GM21367 (cell line): ENCODE measurements around the gene ADGRB2.

Source experiments
- ATAC-seq: cut with Tn5 transposase; IDR thresholded peaks from one replicate; pipeline ENCODE4 v1.9.1; 2021; ENCODE audit not compliant: unreplicated experiment

The ADGRB2 gene

DNA sequence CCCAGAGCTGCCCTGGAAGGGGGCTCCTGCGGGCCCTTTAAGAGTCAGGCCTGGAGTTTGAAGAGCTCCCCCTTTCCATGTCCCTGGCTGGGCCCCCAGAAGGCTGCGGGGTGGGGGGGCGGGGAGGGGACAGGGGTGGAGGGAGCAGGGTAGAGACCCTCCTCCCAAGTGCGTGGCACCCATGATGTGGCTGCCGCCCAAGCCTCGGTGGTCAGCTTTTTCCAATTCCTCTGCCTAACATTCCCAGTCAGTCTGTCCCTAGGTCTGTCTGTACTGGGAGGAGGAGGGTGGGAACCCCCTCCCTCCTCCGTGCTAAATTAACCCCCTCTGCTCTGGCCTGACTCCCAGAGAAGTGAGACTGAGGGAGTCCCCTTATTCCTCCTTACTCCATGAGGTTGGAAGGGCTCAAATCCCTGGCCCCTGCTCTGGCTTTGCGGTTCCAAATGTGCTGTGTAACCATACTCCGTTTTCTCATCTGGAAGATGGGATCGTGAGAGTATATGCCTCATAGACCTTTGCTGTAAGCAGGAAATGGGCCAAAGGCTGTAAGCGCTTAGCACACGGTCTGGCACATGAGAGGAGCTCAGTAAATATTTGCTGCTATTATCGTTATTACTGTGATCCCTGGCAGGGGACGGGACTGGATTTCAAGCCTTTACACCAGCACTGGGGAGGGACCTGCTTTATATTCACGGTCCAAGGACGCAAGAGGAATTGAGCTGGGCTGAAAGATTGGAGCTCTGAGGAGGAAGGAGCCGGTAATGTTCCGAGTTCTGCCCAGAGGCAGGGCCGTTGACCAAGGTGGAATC, 59.7 kb downstream of the ADGRB2 start:
- ATAC-seq, result no peak

DNA sequence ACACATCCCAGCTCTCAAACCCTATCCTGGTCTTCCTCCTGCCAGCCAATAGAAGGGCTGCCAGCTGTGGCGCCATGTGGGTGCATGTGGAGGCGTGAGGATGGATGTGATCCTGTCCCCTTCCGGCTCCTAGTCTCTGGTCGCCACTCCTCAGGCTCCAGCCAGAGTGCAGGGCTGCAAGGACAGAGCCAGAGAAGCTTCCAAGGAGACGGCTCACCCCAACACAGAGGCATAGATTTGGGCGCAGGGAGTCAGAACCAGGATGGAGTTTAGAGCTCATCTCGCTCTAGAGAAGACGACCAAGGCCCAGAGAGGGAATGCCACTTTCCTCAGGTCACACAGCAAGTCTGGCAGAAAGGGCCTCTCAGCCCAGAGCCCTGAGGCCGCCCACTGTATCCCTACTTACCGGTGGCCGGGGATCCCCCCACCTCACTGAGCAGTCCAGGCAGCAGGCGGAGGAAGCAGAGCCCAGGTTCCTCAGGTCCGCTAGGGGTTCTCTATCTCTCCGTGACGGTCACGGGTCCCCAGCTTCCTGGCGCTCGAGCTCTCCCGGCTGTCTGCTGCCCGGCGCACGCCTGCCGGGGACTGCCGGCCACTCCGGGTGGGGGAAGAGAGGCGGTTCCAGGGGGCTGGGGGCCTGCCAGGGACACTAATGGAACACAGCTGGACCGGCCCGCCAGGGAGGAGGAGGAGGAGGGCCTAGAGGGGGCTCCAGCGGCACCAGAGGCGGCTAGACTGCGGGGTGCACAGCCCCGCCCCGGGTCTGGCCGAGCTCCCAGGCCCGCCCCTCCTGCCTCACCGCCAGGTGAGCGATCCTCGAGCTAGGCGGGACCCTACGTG, 60.5 kb downstream of the ADGRB2 start, which contains the start of gene COL16A1:
Gene COL16A1 (minus strand): TSS at position 587 of the 840 bp plus-strand sequence. CDS start 1,824 bp downstream, outside the sequence.
- no peak for ATAC-seq

DNA sequence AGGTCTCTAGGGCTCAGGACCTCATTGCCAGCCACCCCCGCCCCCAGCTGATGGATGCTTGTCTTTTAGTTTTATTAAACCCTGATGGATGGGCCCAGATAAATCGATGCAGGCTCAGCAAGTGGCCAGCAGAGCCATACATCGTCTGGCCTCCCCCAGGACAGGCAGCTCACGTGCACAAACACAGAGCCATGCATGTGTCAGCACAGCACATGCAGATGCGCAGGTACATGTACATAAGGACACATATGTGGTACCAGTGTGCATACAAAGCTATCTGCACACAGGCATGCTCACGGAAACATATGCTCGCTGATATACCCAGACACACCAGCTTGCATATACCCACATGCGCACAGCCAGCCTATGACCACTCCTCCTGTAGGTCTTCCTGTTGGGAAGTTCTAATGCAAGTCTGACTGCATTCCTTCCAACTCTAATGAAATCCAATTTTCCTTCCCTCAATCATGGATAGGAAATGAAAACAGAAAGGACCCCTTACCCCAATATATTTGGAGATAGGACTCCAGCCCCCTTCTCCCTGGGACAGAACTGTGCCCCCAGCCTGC, 61.2 kb downstream of the ADGRB2 start:
- no peak for ATAC-seq

DNA sequence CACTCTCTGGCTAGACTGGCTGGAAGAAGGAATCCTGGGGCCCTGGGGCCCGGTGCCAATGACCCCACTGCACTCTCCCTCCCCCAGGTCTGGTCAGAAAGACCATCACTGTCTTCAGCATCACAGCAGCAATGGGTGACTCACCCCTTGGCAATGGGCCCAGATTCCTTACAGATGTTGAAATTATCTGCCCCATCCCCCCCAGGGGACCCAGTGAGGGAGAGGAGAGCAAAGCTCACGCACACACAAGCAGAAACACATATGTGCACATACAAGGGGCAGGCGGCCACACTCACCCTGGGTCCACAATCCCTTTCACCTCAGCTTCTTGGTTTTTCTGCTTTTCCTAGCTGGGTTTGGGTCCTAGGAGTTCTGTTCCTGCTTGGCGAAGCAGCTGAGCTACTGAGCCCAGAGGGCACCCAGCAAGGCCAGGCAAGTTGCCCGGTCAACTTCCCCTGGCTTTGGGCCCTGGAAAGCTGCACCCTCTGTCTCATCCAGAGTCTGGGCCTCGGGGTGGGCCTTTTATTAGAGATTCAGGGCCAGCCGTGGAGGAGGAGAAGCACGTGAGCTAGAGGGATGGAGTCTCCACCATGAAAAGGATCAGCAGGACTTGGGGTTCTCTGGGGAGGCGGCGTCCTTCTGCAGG, 62.9 kb downstream of the ADGRB2 start:
- no peak for ATAC-seq

DNA sequence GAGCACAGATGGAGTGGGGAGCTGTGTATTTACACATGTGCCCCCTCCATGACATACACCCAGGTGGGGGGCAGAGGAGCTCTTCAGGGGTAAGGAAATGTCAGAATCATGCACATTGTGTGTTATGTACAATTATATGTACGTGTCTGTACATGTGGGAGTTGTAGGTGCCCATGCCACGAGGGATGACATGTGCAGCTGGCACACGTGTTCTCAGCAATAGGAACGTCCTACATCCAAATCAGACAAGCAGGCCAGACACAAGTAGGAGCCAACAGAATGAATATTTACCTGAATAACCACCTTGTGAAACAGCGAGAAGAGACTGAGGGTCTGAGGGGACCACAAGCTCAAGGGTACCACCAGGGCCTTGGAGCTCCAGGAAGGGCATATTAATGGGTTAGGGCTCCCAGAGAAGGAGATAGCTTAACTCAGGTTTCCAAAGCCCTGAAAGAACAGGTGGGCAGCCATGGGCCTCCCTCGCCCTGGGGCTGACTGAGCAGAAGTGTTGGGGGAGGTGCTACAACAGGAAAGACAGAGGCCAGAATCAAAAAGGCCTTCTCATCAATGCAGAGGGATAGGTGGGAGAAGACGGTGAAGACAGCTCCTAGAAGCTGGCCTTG, 63.6 kb downstream of the ADGRB2 start:
- no peak for ATAC-seq

DNA sequence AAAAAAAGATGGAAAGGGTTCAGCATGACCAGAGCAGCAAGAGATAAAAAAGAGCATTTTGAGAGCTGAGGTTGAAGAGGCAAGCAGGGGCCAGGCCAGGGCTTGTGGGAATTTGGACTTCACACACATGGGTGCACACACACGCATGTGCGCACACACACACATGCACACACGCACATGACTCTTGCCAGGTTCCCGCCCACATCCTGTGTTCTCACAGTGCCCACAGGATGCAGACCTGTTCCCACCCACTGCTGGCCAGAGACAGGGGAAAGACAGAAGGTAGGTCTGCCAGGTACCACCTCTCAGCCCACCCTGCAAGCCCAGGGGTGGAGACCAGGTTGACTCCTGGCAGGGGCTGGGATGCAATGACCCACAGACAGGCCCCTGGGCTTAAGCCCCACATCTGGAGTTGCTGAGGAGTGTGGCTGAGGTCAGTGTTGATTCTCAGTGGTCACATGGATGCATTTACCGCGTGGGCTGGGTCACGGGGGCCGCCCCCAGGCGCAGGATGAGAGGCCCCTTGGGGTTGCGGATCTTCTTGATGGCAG, 64.7 kb downstream of the ADGRB2 start:
- no peak for ATAC-seq

DNA sequence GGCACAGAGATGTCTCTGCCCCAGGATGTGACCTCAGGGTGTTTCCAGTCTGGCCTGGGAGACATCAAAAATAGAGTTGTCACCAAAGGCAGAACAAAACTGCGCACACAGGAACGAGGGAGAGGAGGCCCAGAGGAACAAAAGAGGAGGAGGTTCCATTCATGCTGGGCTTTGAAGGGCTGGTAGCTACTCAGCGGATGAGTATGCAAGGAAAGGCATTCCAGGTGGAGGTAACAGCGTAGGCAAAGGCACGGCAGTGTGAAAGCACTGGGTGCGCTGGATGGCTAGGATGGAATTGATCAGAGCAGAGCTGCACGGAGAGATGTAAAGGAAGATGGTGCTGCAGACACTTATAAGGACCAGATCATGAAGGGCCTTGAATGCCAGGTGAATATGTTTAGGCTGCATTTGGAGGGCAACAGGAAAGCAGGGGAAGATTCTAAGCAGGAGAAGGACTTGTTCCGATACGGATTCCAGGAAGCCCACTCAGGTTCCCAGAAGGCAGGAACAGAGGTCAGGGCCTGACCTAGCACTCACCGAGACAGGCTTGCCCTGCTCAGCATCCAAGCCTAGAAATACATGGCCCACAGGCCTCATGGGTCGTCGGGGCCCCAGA, 66.7 kb downstream of the ADGRB2 start:
- no peak for ATAC-seq

DNA sequence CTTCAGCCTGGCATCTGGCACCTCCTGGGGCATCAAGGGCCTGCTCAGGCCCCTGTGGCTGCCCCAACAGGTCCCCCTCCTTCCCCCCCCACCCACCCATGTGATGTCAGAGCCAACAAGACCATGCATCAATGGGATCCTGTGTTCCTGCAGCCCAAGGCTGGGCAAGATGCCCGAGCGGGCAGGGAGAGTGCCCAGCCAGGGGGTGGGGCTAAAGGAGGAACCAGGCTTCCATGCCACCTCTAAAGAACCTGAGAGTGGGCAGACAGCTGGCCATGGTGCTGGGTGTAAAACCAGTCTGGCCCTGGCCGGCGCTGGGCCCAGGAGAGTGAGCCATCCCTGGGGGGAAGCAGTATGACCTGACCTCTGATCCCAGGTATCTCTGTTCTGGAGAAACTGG, 67.9 kb downstream of the ADGRB2 start:
- no peak for ATAC-seq

DNA sequence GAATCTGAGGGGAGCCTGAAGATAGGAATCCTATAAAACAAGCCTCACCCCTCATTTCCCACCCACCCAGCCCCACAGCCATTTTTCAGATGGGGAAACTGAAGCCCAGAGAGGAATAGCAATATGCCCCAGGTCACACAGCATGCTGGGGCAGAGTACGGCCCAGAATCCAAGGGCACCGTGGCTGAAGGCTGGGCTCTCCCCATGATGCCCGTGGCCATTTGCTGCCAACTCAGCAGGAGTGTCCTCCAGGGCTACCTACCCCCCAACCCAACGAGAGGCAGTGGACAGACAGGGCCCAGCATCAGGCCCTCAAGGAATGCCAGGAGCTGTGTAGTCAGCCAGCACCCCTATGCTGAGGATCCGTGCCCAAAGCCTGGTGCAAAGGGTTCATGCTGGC, 68.8 kb downstream of the ADGRB2 start:
- no peak for ATAC-seq

DNA sequence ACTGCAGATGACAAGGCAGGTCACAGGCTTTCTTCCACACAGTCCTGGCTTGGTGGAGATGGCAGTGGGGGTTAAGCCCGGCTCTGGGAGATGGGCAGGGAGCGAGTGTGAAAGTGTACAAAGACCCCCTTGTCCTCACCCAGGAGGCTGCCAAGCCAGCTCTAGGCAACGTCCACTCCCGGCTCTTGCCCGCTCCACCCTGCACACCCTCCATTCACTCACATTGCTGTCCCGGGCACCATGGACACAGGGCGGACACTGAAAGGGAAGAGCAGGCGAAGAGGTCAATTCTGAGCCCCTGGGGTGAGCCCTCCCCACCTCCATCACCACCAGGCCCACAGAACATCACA, 69.2 kb downstream of the ADGRB2 start:
- ATAC-seq, result no peak

DNA sequence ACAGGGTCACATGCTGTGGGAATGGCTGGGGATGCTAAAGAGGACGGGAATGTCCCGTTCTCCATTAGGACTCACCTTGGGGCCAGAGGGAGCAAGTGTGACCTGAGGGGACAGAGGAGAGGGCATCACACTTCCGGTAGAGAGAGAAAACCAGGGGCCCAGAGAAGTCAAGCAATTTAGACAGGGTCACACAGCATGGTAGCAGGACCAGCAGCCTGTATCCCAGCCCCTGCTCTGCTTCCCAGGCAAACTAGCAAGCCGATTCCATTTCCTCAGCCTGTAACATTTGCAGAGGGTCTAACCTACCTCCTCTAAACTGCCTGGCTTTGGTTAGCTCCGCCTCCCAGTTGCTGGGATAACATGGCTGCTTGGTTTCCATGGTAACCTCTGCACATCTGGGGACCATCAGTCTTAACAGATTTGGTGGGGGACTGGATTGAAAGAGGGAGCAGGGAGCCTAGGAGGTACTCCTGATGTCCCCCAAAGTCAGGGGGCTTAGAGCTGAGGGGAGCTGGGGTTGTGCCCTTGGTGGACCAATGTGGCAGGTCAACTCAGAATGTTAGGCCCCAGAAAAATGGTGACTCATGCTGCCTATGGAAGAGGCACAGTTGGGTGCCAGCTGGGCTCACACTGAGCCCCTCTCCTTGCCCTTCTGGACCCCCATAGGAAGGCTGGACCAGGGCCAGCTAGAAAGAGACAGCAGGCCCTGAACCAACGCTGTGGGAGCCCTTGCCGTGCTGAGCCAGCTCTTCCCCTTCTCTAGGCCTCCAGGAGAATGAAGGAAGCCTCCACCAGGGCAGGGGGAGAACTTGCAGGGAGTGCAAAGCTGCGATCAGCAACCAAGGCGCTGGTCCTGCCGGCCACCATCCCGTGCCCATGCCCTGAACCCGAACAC, 69.8 kb downstream of the ADGRB2 start:
- ATAC-seq, result no peak

DNA sequence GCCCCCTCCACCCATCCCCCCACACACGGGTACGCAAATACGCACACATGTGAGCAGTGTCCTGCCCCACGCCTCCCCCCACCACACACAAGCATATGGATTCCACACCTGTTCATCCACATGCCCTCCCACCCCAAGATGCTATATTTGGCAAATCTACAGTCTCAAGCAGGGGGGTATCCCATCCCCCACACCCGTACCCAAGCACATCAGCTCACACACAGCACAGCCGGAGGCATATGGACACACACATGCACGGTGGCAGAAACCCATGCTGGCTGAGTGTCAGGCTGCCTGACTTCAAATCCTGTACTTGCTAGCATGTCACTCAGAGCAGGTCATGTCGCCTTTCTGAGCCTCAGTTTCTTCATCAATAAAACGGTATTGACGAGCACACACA, 70.9 kb downstream of the ADGRB2 start:
- no peak for ATAC-seq

DNA sequence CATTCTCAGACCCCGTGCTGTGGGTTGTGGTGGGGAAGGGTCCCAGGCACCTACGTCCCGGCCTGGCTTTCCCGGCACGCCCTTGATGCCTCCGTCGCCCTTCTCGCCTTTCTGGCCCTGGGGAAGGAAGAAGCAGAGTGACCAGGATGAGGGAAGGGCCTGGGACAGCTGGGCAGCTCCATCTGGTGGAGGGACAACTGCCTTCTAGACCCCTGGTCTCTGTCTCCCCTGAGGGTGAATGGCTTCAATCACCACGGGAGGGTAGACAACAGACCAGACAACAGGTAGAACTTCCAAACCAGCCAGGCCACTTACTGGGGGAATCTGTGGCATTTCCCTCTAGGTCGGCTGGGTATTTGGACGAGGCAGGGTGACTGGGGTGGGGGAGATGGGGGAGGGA, 72.2 kb downstream of the ADGRB2 start:
- ATAC-seq, result no peak

DNA sequence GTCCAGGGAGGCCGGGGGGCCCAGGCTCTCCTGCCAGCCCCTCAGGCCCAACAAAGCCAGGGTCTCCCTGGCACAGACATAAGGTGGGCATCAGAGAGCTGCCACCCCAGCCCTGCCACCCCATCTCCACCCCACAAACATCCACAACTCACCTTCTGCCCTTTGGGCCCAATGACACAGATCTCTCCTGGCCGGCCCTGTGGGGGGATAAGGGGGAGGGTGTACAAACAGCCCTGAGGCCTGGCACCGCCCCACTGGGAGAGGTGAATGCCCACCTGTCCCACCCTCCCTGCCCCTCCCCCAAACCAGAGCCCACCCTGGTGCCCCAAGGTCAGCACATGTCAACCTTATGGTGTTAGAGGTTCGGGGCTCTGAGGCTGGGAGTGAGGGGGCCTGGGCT, 72.7 kb downstream of the ADGRB2 start:
- ATAC-seq, result no peak

DNA sequence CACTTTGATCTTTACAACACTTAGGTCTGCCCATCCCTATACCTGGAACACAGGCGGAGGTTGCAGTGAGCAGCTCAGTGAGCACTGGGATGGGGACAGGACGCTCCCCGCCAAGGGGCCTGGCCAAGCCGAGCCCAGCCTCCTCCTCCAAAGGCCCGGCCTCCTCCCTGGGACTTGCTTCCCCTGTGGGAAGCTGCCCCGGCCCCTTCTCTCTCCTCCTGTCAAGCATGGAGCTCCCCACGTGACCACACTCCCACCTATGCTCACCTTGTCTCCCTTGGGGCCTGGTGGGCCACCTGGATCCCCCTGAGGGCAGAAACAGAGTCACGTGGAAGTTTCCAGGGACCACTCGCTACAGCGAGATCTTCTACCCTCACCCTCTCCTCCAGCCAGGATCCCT, 73.2 kb downstream of the ADGRB2 start:
- no peak for ATAC-seq

DNA sequence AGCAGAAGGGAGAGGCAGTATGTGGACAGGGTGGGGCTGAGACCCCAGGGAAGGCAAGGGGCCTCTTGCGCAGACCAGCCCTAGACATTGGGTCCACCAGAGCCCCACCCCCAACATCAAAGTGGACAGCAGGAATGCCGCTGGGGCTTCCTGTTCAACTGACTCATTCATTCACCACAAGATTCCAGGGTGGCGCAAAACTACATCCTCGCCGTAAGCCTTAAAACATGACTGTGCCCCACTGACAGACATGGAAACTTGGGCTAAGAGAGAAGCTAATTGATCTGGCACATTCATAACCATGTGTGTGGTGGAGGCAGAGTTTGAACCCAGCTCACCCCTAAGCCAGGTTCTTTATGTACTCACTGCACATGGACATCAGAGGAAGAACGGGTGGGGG, 74.3 kb downstream of the ADGRB2 start:
- ATAC-seq, result no peak

DNA sequence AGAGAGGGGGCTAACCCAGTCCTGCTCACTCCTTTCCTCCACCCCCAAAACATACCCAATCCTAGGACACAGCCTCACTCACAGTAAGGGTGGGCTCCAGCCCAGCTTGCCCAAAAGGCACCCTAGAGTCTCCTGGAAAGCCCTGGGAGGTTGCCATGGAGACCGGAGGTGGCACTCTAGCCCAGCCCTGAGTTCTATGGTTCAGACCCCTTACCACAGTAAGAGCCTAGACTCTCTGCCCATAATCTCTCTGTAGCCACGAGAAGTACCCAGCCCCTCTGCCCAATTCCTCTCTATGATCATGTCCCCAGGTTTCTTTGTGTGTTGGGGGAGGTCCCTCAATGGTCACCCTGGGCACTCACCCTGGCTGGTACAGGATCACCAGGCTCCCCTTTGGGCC, 74.8 kb downstream of the ADGRB2 start:
- no peak for ATAC-seq

DNA sequence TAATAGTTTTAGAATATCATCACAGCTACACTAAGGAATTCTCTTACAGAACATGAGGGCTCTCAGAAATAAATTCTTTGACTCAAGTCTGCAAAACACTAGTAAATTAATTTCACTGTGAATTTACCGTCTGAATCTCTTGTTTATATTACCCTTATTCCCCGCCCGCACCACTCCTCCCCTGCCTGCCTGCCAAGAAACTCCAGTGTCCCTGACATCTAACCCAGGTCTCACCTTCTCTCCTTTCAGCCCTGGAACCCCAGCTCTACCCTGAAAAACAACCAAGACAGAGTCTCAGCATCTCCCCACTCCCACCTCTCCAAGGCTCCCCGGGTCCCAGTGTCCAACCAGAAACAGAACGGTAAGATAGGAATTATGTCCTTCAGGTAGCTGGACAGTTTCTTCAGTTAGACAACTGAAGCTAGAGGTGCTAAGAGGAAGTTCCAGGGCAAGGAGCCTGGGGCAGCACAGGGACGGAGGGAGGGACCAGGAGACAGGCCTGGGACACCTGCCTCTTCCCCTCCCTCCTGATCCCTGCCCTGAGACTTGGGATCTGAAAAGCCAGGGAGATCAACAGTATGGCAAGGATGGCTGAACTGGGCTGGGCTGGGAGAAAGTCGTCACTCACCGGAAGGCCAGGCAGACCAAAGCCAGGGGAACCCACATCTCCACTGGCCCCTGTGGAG, 75.8 kb downstream of the ADGRB2 start:
- no peak for ATAC-seq

DNA sequence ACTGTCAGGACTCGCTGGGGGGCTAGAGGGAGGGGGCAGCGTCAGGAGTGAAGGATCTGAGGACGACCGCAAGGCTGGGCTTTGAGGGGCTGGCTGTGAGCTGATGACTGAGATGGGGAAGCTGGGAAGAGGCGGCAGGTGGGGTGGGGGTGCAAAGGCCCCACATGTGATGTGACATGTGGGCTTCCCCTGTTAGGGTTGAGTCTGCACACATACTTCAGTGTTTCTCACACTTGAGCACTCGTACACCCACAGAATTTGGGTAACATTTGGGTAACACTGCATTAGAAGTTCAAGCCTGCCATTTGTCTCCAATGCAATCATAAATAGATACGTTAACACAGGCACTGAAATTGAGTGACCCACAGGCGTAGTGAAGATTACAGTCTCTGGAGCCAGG, 76.5 kb downstream of the ADGRB2 start:
- ATAC-seq, result no peak
